HG03280 (cell line): ENCODE data around the gene TBCEL.
A peak's percentile ranks its signal among the peaks of the same experiment; 100 is the strongest.
"Not testable (repeated sequence)": the region's sequence is repeated elsewhere in the genome, so short reads cannot be mapped to it uniquely, and the experiment has no call there.

Experiments
- ATAC-seq: cut with Tn5 transposase; IDR thresholded peaks from one replicate; pipeline ENCODE4 v1.9.1; 2021; ENCODE audit warnings: mild to moderate bottlenecking, moderate library complexity; ENCODE audit not compliant: unreplicated experiment

TBCEL gene

DNA sequence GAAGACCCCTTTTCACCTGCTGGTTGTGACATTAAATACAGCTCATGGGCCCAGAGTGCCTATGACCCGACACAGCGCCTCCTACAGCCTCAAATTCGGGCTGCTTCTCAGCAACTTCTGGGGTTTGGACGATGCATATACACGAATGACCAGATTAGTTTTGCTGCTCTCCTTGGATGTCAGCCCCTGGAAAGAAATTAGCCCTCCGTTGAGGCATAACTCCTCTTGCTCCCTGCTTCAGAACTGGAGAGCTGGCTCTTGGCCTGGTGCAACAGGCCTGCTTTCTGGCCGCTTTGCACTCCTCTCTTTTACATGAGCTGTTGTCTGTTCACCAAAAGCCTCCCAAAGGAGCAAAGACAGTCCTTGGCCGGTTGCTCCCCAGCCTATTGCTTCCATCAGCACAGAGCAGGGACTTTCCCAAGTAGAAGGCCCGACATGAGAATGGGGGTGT lies 80.4 kb downstream of the TBCEL start:
- ATAC-seq = no peak

DNA sequence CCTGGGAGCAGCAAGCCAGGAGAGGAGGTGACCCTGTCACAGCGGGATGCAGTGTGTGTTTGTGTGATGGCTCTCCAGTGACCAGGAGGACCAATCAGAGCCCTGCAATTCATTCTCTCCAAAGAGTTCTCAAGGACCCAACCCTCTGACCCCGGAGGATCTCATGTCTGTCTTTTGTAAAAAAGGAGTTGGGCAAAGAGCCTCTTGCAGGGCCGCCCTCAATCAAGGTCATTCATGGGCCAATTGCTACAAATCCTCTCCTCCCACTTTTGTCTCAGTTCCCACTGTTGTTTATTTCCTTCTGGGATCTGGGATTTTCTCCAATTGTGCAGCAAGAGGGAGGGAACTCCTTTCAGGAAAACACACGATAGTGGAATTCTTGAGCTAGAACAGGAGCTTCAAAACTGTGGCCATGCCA lies 81.2 kb downstream of the TBCEL start:
- ATAC-seq = no peak

DNA sequence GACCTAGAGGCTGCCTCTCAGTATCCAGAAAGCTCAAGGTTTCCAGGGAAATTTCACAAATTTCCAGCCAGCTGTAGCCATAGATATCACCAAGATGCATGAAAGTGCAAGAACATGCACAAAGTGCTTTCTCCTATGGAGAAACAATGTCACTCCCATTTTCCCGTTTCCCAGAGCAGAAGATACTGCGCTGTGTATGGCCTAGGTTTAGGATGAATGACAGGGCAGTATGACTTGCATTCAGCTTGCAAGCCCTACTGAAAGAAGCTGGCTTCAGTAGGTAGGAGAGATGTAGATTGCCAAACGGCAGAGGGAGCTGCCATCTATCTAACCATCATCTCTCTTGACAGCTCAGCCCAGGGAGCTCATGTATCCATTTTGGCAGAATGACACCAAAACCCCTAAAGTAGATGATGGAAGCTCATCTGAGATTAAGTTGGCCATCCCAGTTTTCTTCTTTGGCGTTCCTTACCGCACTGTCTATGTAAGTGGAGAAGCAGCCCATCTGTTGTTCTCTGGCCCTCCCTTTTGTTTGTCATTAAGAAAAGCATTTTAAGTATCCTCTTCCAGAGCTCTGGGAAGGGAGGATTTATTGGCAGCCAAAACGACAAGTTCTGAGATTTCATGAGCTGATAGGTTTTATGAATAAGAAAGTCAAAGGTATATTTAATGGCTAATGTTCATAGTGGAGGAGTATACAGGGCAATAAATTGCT lies 81.7 kb downstream of the TBCEL start:
- ATAC-seq = no peak

DNA sequence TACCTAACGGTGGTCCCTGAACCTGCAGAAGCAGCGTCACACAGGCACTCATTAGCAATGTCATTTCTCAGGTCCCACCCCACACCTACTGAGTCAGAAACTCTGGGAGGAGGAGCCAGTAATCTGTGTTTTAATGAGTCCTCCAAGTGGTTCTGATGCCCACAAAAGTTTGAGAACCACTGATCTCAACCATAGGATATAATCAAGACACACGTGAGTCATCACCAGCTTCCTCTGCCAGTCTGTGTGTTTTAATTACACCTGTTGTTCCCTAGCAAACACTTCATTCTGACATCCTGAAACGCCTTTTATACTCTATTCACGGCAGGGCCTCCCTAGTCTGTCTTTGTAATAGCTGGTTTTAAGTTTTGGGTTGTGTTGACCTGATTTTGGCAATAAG lies 82.9 kb downstream of the TBCEL start:
- ATAC-seq = no peak

DNA sequence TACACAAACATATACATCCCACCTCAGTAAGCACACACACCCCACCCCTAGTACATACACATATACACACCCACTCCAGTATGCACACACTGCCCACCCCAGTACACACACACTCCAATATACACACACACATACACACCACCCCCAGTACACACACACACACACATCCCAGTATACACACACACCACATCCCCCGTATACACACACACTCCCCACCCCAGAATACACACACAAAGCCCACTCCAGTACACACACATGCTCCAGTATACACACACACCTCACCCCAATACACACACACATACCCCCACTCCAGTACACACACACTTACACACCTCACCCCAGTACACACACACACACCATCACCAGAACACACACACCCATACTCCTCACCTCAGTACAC lies 84.5 kb downstream of the TBCEL start:
- no peak for ATAC-seq

DNA sequence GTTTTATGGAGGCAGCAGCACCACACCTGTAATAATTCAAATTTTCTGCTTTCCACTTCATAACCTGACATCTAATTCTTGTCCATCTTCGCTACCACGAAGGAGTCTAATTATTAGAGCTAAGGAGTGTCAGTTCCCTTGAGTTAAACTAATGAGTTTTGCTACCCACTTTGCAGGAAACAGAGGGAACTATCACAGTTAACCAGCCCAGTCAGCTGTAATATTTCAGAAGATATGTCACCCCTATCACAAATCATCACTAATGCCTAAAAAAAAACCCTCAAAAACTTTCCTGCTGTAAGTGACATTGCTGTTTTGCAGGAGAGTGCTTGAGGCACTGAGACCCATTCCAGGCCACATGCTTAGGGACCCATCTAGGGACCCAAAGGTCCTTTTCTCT lies 85.6 kb downstream of the TBCEL start:
- no peak for ATAC-seq

DNA sequence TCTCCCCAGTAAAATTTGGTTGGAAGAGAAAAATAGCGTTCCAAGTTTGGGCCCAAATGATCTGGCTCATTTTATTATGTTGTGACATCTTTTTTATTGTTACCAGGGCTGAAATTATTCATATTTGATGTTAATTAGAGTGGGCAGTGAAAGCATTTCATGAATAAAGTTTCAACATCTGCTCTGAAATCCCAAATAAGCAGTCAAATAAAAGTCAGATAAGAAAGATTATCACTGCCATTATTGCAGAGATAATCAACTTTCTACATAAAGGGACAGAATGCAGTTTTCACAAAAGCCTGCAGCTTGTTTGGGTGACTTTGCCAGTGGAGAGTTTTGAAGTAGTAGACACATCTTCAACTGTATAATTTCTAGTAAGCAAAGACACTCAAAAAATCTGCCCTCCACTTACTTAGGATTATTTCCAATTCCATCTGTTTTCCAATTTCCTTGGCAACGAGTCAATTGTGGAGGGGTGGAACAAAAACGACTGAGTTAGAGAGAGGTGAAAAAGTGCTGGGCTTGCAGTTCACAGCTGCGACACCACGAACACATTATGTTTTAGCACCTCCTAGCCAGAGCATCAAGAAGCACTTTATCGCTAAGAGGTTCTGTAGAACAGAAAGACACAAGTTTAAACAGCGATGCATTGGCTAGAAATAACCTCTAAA lies 86.1 kb downstream of the TBCEL start:
- ATAC-seq = no peak

DNA sequence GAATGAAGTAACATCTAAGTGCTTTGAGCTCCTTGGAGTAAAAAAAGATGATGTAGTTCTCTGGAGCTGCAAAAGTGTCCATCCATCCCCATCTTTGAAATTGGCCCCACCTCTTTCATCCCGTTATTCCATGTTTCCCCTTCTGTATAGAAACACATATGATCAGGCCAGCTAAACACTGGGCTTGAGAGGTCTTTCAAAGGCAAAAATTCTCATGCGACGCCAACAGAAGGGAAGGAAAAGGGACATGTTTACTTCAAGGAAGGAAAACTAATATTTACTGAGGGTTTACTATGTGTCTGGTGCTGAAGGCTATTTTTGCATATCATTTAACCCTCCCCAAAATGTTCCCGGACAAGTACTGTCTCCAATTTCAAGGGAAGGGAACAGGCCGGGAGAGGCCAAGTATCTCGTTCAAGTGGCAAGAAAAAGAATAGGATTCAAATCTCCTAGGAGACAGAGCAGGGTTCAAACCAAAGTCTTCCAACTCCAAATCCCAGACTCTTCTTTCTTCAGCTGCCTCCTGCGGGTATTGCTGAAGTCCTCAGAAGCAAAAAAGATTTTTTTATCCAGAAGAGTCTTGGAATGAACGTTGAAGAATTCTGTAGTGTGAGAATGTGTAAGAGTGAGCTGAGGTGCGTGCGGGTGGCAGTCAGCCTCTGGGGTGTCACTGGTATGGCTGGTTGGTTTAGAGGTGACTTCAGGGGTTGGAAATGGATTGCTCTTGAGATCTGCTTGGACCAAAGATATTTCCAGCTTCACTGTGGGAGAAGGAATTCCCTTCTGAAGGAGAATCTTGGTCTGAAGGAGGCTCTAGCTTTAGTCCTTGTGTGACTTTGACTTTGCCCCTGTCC lies 87.2 kb downstream of the TBCEL start:
- ATAC-seq = no peak

DNA sequence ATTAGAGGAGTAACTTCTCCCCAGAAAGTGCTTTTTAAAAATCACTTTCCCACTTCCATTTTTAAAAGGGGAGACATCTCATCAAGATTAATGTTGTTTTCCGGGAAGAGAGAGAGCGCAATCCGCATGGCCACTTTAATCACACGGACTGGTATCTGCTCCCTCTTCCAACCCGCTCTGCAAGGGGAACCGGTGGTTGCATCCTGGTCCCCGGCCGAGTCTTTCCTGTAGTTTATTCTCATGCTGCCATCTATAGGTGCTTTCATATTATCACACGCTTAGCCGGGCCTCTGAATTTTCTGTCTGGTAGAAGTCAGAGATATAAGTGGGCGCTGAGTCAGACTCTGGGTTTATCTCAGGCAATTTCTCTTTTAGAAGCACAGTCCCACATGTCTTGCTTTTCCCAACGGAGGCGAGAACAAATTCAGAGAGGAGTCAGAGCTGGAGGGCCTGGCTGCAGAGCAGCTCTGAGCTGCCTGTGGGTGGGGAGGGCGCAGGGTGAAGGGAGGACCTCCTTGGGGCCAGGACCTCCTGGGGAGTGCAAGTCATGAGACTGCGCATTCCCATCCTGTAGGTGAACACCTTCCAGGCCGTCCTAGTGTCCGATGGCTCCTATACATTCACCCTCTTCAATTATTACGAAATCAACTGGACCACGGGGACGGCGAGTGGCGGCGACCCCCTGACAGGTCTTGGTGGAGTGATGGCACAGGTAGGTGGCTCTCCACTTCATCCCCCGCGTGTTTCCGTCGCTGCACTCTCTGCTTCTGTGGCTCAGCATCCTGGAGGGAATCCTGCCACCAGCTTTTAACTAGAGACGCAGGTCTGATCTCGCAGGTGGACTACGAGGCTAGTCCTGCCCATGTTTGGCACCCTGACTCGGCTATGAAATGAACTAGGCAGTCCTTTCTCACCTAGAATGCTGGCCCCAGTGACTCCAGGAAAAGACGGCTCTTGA lies 88.9 kb downstream of the TBCEL start:
- ATAC-seq = peak; percentile 70

DNA sequence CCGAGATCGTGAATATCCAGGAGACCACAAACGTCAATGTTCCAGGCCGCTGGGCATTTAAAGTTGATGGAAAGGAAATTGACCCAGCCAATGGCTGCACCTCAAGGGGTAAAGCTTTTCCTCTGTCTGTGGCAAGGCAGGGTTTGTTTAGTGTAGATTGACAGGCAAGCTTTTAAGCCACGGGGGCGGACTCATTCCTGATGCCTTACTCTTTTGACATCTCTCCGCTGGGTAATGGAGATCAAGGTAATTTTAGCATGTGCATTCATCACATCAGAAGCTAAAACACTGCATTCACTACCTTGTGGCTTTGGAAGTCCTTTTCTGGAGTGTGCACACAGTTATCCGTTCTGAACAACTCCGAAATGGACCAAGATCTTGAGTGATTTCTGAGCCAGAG lies 89.7 kb downstream of the TBCEL start:
- no peak for ATAC-seq

DNA sequence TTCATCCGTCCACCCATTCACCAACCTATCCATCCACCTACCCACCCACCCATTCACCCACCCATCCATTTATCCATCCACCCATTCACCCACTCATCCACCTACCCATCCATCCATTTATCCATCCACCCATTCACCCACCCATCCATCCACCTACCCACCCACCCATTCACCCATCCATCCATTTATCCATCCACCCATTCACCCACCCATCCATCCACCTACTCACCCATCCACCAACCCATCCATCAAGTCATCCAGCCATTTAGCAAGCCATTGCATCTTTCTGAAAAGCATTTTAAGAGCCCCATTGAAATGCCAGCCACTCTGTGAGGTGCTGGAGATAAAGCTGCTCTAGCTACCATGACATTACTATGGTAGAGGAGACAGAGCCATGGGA lies 91.1 kb downstream of the TBCEL start:
- ATAC-seq = not testable (repeated sequence)

DNA sequence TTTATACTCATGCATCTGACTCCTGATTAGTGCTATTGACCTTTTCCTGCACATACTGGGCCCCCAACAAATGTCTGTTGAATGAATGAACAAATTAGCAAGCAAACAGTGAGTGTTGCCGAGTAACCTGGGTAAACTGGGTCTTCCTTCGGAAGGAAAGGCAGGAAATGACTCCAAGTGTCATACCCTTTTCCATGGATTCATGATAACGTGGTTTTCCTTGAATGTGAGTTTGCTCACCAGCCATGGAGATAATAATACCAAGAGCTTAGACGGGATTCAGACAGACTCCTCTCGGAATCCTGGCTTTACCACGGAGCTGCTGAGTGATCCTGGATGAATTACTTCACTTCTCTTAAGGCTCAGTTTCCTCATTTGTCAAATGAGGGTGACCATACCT lies 93.9 kb downstream of the TBCEL start:
- ATAC-seq = no peak

DNA sequence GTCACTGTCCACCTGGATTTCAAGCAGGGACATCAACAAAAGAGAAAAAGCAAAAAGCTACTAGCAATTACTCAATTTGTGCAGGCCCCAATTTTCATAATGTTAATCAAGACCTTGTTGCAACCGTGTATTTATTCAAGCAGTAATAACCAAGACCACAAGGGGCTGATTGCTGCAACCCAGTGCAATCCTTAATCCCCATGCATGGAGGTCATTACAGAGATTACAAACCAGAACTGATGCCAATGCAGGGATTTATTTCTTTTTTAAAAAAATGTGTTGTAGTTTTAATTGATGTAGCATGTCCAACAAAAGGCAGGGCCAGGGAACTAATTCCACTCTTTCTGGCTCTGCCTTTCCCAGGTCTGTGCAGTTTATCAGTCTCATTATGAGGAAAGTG lies 95.5 kb downstream of the TBCEL start:
- ATAC-seq = no peak

DNA sequence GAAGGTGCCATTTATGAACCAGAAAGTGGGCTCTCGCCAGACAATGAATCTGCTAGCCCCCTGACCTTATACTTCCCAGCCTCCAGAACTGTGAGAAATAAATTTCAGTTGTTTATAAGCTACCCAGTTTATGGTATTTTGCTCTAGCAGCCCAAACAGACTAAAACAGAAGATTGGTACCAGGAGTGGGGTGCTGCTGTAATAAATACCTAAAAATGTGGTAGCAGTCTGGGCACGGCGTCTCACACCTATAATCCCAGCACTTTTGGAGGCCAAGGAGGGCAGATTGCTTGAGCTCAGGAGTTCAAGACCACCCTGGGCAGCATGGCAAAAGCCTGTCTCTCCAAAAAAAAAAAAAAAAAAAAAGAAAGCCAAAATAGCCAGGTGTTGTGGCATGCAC lies 98.4 kb downstream of the TBCEL start:
- ATAC-seq = no peak

DNA sequence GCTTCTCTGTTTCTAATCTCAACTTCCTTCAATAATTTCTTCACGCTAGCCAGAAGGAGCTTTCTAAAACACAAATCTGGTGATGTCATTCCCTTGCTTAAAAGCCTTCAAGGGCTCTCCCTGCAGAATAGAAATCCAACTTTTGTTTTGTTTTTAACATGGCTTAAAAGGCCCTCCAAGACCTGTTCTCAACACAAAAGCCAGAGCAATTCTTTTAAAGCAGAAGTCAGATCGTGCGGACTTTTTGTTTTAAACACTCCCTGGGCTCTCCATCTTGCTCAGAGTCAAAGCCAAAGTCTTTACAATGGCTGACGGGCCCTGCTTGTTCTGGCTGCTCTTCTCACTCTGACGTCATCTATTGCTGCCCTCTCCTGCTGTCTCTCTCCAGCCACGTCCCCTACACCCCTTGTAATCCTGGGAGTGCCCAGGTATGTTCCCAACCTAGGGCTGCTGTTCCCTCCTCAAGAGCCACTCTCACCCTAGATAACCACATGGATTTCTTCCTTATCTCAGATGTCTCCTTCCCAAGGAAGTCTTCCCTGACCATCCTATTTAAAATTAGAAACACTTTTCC lies 99.7 kb downstream of the TBCEL start:
- no peak for ATAC-seq

DNA sequence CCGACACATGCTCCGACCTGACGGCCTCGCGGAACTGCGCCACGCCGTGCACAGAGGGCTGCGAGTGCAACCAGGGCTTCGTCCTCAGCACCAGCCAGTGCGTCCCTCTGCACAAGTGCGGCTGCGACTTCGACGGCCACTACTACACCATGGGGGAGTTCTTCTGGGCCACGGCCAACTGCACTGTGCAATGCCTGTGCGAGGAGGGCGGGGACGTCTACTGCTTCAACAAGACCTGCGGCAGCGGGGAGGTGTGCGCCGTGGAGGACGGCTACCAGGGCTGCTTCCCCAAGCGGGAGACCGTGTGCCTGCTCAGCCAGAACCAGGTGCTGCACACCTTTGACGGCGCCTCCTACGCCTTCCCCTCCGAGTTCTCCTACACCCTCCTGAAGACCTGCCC lies 103.9 kb downstream of the TBCEL start:
- ATAC-seq = no peak

DNA sequence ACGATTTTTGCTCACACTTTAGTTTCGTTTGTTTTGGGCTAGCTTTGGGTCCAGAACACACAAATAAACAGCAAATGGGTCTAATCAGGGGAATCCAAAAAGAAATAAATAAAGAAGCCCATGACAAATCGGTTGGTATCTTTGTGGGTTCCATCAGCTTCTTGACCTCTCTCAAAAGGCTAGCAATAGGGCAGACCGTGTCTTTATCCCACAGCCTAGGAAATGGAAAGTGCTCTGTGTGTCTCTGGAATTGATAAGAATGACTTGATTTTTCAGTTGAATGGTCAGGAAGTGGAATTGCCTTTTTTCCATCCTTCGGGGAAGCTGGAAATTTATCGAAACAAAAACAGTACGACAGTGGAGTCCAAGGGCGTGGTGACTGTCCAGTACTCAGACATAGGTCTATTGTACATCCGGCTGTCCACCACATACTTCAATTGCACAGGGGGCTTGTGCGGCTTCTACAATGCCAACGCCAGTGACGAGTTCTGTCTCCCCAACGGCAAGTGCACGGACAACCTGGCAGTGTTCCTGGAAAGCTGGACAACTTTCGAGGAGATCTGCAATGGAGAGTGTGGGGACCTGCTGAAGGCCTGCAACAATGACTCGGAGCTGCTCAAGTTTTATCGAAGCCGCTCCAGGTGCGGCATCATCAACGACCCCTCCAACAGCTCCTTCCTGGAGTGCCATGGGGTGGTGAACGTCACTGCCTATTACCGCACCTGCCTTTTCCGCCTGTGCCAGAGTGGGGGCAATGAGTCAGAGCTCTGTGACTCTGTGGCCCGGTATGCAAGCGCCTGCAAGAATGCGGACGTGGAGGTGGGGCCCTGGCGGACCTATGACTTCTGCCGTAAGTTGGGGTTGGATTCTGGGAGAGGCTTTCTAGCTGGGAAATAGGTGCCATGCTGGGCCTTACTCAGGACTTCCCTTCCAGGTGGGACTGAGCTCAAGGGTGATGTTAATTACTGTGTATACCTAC lies 105.7 kb downstream of the TBCEL start:
- no peak for ATAC-seq

DNA sequence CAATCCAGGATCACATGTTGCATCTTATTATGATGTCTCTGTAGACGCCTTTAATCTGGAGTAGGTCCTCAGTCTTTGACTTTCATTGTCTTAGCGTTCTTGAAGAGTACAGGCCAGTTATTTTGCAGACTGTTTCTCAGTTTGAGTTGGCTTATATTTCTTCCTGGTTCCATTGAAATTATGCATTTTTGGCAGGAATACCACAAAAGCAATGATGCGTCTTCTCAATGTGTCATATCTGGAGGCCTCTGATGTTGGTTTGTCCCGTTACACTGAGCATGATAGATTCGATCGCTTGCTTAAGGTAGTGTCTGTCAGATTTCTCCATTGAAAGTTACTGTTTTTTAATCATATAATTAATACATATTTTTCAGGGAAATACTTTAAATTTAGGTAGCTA lies 107.8 kb downstream of the TBCEL start:
- no peak for ATAC-seq
